HG03469 (cell line): ENCODE results near the gene OTOGL.

ENCODE experiments used
- ATAC-seq: cut with Tn5 transposase; IDR thresholded peaks from one replicate; pipeline ENCODE4 v1.9.1; 2021; ENCODE audit warnings: mild to moderate bottlenecking, moderate library complexity, moderate number of reproducible peaks; ENCODE audit not compliant: unreplicated experiment

The OTOGL gene

GRCh38 chr12:80175307-80175930 is 76.1 kb downstream of the OTOGL start:
- no peak for ATAC-seq

GRCh38 chr12:80176706-80177105 is 77.4 kb downstream of the OTOGL start:
- no peak for ATAC-seq

- ATAC-seq, result peak; percentile 94
These were observed 79.5 kb downstream of the OTOGL start for GRCh38 chr12:80178846-80179245.

GRCh38 chr12:80183939-80184338 is 84.6 kb downstream of the OTOGL start:
- no peak for ATAC-seq

GRCh38 chr12:80184926-80185325 is 85.6 kb downstream of the OTOGL start:
- no peak for ATAC-seq

GRCh38 chr12:80186727-80187217 is 87.4 kb downstream of the OTOGL start:
- peak; percentile 38 for ATAC-seq

GRCh38 chr12:80187660-80188090 is 88.3 kb downstream of the OTOGL start:
- ATAC-seq, result peak; percentile 61

- no peak for ATAC-seq
These were observed 89.2 kb downstream of the OTOGL start for GRCh38 chr12:80188576-80188975.

GRCh38 chr12:80189241-80189640 is 89.9 kb downstream of the OTOGL start:
- no peak for ATAC-seq

GRCh38 chr12:80190001-80190400 is 90.7 kb downstream of the OTOGL start:
- ATAC-seq, result no peak

GRCh38 chr12:80192087-80192486 is 92.8 kb downstream of the OTOGL start:
- no peak for ATAC-seq

- no peak for ATAC-seq
These were observed 94.5 kb downstream of the OTOGL start for GRCh38 chr12:80193865-80194264.

- ATAC-seq, result peak; percentile 64
These were observed 95.9 kb downstream of the OTOGL start for GRCh38 chr12:80195074-80195726.

GRCh38 chr12:80195737-80196136 is 96.4 kb downstream of the OTOGL start:
- ATAC-seq, result no peak

GRCh38 chr12:80196419-80196818 is 97.1 kb downstream of the OTOGL start:
- no peak for ATAC-seq

GRCh38 chr12:80198782-80199337 is 99.5 kb downstream of the OTOGL start:
- ATAC-seq, result no peak

- no peak for ATAC-seq
These were observed 100.6 kb downstream of the OTOGL start for GRCh38 chr12:80199931-80200330.

- no peak for ATAC-seq
These were observed 101.1 kb downstream of the OTOGL start for GRCh38 chr12:80200414-80200813.

GRCh38 chr12:80201908-80202307 is 102.6 kb downstream of the OTOGL start:
- ATAC-seq, result no peak

- ATAC-seq, result no peak
These were observed 106.6 kb downstream of the OTOGL start for GRCh38 chr12:80205960-80206359.

- no peak for ATAC-seq
These were observed 108.7 kb downstream of the OTOGL start for GRCh38 chr12:80208071-80208470.

GRCh38 chr12:80211671-80212070 is 112.3 kb downstream of the OTOGL start:
- ATAC-seq, result no peak
